ENCODE data around the gene ITPRIPL2.
A peak's percentile ranks its signal among the peaks of the same experiment; 100 is the strongest.

ITPRIPL2 gene

DNA sequence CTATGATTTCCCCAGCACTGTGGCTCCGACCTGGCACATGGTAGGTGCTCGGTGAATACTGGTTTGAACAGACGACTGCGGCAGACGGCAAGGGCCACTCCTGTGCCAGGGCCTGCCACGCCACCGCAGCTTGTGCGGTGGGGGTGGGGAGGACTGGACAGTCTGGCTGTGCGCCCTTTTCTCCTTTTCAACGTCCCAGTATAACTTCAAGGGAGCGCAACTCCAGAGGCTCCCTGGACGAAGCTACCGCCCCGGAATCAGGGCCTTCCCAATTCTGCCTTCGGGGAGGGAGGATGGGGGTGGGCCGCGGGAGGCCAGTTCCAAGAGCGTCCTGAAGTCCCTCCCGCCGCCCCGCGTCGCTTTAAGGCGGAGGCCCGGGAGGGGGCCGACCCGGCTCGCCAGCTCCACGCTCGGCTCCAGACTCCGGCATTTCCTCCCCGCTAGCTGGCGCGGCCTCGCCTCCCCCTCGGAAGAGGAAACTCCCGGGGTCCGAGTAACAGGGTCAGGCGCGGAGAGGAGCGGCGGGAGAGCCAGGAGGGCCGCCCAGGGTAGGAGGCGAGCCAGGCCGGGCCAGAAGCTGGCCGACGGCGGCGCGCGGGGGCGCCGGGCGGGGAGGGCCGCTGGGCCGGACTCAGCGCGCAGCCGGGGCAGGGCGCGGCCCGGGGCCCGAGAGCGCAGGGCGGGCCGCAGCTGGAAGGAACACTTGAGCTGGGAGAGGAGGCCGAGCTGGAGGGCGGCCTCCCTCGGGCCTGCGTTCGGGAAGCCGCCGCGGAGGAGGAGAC, at the start of gene ITPRIPL2:
ITPRIPL2 (plus strand) TSS at position 388 of the 782 bp plus-strand sequence. CDS start 498 bp downstream, outside the sequence.
- TF ChIP-seq MYC (IDR thresholded peaks at IDR 0.05; ENCODE audit: low read depth, low read length) (no peak), POLR2A (IDR thresholded peaks at IDR 0.05; ENCODE audit: extremely low read depth, insufficient read length) (no peak)
- TF ChIP-seq, protein P1, sequence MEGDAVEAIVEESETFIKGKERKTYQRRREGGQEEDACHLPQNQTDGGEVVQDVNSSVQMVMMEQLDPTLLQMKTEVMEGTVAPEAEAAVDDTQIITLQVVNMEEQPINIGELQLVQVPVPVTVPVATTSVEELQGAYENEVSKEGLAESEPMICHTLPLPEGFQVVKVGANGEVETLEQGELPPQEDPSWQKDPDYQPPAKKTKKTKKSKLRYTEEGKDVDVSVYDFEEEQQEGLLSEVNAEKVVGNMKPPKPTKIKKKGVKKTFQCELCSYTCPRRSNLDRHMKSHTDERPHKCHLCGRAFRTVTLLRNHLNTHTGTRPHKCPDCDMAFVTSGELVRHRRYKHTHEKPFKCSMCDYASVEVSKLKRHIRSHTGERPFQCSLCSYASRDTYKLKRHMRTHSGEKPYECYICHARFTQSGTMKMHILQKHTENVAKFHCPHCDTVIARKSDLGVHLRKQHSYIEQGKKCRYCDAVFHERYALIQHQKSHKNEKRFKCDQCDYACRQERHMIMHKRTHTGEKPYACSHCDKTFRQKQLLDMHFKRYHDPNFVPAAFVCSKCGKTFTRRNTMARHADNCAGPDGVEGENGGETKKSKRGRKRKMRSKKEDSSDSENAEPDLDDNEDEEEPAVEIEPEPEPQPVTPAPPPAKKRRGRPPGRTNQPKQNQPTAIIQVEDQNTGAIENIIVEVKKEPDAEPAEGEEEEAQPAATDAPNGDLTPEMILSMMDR (IDR thresholded peaks at IDR 0.05; ENCODE audit: low read depth, low read length): no peak
- TF ChIP-seq, protein P2, sequence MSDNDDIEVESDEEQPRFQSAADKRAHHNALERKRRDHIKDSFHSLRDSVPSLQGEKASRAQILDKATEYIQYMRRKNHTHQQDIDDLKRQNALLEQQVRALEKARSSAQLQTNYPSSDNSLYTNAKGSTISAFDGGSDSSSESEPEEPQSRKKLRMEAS (IDR thresholded peaks at IDR 0.05; ENCODE audit: low read depth, low read length): no peak
- no peak within 1 kb of the TSS for H3K4me3 ChIP-seq (ENCODE audit: low read depth, low read length)
- DNase-seq (ENCODE audit: low read depth): peak; percentile 61

- peak overlapping the region; percentile 36 for H3K4me3 ChIP-seq (ENCODE audit: low read depth, low read length)
- TF ChIP-seq POLR2A (IDR thresholded peaks at IDR 0.05; ENCODE audit: extremely low read depth, insufficient read length) (no peak), MYC (IDR thresholded peaks at IDR 0.05; ENCODE audit: low read depth, low read length) (no peak)
- TF ChIP-seq, protein P2 (IDR thresholded peaks at IDR 0.05; ENCODE audit: low read depth, low read length): no peak
- TF ChIP-seq, protein P1 (IDR thresholded peaks at IDR 0.05; ENCODE audit: low read depth, low read length): no peak
- no peak for DNase-seq (ENCODE audit: low read depth)
Measured at GRCh38 chr16:19066988-19067348, 46.8 kb upstream of the ITPRIPL2 start.

DNA sequence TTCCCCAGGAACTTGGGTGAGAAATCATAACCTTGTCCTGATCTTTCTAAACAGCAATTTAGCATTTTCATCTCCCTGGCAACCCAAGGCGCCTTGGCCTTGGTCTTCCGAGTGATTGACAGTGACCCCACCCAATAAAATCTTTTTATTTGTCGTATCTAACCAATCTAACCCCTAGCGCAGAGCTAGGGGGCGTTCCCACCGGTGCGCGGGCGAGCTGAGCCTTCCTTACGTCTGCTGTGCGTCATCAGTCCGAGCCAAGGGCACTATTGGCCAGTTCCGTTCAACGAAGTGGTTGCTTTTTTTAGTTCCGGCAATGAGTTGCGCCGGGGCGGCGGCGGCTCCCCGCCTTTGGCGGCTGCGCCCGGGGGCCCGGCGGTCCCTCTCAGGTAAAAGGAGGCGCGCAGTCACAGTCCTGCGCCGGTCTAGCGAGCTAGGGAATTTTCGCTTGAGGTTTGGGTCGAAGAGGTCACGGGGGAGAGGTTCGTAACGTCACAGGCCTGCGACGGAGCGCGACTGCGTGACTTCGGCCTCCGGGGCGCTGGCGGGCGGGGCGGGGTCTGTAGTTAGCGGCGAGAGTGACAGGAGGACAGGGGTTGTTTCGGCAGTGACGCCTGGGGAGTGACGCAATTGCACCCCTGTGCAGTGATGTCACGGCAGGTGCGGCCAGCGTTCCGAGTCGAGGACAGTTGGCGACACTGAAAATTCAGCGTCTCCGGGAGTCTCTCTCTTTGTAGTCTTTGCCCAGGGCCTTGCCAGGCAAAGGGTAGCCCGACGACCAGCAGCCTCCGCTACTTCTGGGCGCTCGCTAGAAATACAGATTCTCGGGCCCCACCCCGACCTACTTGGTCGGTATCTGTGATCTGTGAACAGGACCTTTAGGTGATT, 46.2 kb upstream of the ITPRIPL2 start, which contains the start of gene COQ7:
COQ7 (plus strand) TSS at position 266 of the 888 bp plus-strand sequence; CDS start at position 317, 51 bp downstream.
- DNase-seq (ENCODE audit: low read depth): peak; percentile 99
- H3K4me3 ChIP-seq (ENCODE audit: low read depth, low read length): peak within 1 kb of the TSS; percentile 92
- TF ChIP-seq POLR2A (IDR thresholded peaks at IDR 0.05; ENCODE audit: extremely low read depth, insufficient read length): no peak
- TF ChIP-seq, protein P2 (IDR thresholded peaks at IDR 0.05; ENCODE audit: low read depth, low read length): peak; percentile 4; the same call in 1 of the 2 replicates
- TF ChIP-seq MYC (IDR thresholded peaks at IDR 0.05; ENCODE audit: low read depth, low read length): peak; percentile 48; the same call in 1 of the 2 replicates
- TF ChIP-seq, protein P1 (IDR thresholded peaks at IDR 0.05; ENCODE audit: low read depth, low read length): no peak

DNA sequence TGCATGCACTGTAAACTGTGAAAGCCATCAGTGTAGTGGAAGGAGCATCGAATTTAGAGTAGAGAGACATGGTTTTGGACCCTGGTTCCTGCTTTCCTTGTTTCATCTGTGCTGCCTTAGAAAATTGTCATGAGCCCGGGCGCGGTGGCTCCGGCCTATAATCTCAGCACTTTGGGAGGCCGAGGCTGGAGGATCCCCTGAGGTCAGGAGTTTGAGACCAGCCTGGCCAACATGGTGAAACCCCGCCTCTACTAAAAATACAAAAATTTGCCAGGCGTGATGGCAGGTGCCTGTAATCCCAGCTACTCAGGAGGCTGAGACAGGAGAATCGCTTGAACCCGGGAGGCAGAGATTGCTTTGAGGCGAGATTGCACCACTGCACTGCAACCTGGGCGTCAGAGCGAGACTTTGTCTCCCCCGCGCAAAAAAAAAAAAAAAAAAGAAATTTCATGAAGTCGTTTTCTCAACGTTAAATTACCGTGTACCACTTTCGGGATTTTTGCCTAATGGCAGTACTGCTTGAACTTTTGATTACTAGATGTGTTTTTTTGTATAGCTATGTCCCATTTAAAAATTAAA, 45.4 kb upstream of the ITPRIPL2 start:
- peak; percentile 12 for DNase-seq (ENCODE audit: low read depth)

GRCh38 chr16:19071811-19072777, 41.7 kb upstream of the ITPRIPL2 start:
- TF ChIP-seq, protein P1 (IDR thresholded peaks at IDR 0.05; ENCODE audit: low read depth, low read length): peak; percentile 60
- no peak for TF ChIP-seq POLR2A (IDR thresholded peaks at IDR 0.05; ENCODE audit: extremely low read depth, insufficient read length)
- no peak overlapping the region for H3K4me3 ChIP-seq (ENCODE audit: low read depth, low read length)
- peak; percentile 62 for DNase-seq (ENCODE audit: low read depth)

More for the DNA sequence above, 45.4 kb upstream of the ITPRIPL2 start:
- TF ChIP-seq, protein P2 (IDR thresholded peaks at IDR 0.05; ENCODE audit: low read depth, low read length): no peak
- H3K4me3 ChIP-seq (ENCODE audit: low read depth, low read length): peak overlapping the region; percentile 92

Measured in NB4 (cell line).